ENCODE data around the gene MPIG6B. TPM values are rescaled to one million over a fixed set of nuclear protein-coding genes. Genes with fewer than 3 reads are reported as not detected.
A peak's percentile ranks its signal among the peaks of the same experiment; 100 is the strongest.

MPIG6B gene
- total and polyA plus RNA-seq, 4 donors, result 0.84 to 0.96 TPM; not detected in 2

GRCh38 chr6:31723980-31724691, 963 bp downstream of the MPIG6B start:
- Histone ChIP-seq H3K36me3 (ENCODE audit: control insufficient read depth in 1 of 2, insufficient read depth in 2 of 2, low read length in 1 of 2) (peaks cover 0 to 2% of the 10 kb centered on the region in 2 donors), H3K9me3 (ENCODE audit: control insufficient read depth, low read length) (no peaks in the 10 kb centered on the region), H3K4me1 (ENCODE audit: control insufficient read depth in 1 of 2, insufficient read depth in 2 of 2, low read length in 2 of 2) (no peaks in the 10 kb centered on the region), H3K27me3 (ENCODE audit: control insufficient read depth in 1 of 2, insufficient read depth in 2 of 2, low read length in 1 of 2) (no peaks in the 10 kb centered on the region), H3K4me3 (ENCODE audit: low read length in 2 of 2) (no peak overlapping the region), H3K27ac (ENCODE audit: low read depth in 1 of 2, low read length in 2 of 2) (no peak overlapping the region)
- DNase-seq (no peak), ATAC-seq (ENCODE audit: low FRiP score) (no peak)
- intact Hi-C loops (cut with DNase I), result no loop called here
- 88 to 89% methylated on average over 25 of the region's 25 CpGs for WGBS, 2 donors

- DNase-seq (no peak), ATAC-seq (ENCODE audit: low FRiP score) (no peak)
- H3K4me3 ChIP-seq (ENCODE audit: low read length in 2 of 2), result no peak overlapping the region
- WGBS, 2 donors, result 91% methylated on average over 12 of the region's 12 CpGs
- no peaks in the 10 kb centered on the region for H3K4me1 ChIP-seq (ENCODE audit: control insufficient read depth in 1 of 2, insufficient read depth in 2 of 2, low read length in 2 of 2)
- intact Hi-C loops (cut with DNase I), result loop anchor here in 1 of 2 donors (5.0 kb wide), 1 partner anchor 227 kb away; no protein-coding TSS in a partner anchor
- H3K27me3 ChIP-seq (ENCODE audit: control insufficient read depth in 1 of 2, insufficient read depth in 2 of 2, low read length in 1 of 2), result no peaks in the 10 kb centered on the region
- peaks cover 0 to 2% of the 10 kb centered on the region in 2 donors for H3K36me3 ChIP-seq (ENCODE audit: control insufficient read depth in 1 of 2, insufficient read depth in 2 of 2, low read length in 1 of 2)
- H3K9me3 ChIP-seq (ENCODE audit: control insufficient read depth, low read length), result no peaks in the 10 kb centered on the region
- H3K27ac ChIP-seq (ENCODE audit: low read depth in 1 of 2, low read length in 2 of 2), result no peak overlapping the region
Measured at GRCh38 chr6:31725502-31726350, 2.6 kb downstream of the MPIG6B start.

- Histone ChIP-seq H3K4me3 (ENCODE audit: low read length in 2 of 2) (no peak overlapping the region), H3K9me3 (ENCODE audit: control insufficient read depth, low read length) (no peaks in the 10 kb centered on the region), H3K27me3 (ENCODE audit: control insufficient read depth in 1 of 2, insufficient read depth in 2 of 2, low read length in 1 of 2) (no peaks in the 10 kb centered on the region), H3K36me3 (ENCODE audit: control insufficient read depth in 1 of 2, insufficient read depth in 2 of 2, low read length in 1 of 2) (peaks cover 0 to 2% of the 10 kb centered on the region in 2 donors), H3K4me1 (ENCODE audit: control insufficient read depth in 1 of 2, insufficient read depth in 2 of 2, low read length in 2 of 2) (no peaks in the 10 kb centered on the region), H3K27ac (ENCODE audit: low read depth in 1 of 2, low read length in 2 of 2) (no peak overlapping the region)
- ATAC-seq (ENCODE audit: low FRiP score) (no peak), DNase-seq (peak in 1 of 2 donors; percentile 75)
- 73 to 77% methylated on average over 7 of the region's 7 CpGs for WGBS, 2 donors
- intact Hi-C loops (cut with DNase I), result loop anchor here in 1 of 2 donors (5.0 kb wide), 1 partner anchor 225 kb away; no protein-coding TSS in a partner anchor
Measured at GRCh38 chr6:31727034-31727716, 4.0 kb downstream of the MPIG6B start.

GRCh38 chr6:31727717-31728671, 4.8 kb downstream of the MPIG6B start:
- 48 to 51% methylated on average over 40 to 41 of the region's 41 CpGs for WGBS, 2 donors
- H3K36me3 ChIP-seq (ENCODE audit: control insufficient read depth in 1 of 2, insufficient read depth in 2 of 2, low read length in 1 of 2), result peaks cover 0 to 2% of the 10 kb centered on the region in 2 donors
- intact Hi-C loops (cut with DNase I), result loop anchor here in 1 of 2 donors (2.0 to 5.0 kb wide), 2 partner anchors 47 to 224 kb away; partner anchors contain the start of gene LY6G5C
- peak overlapping the region; percentile 83 to 92 for H3K4me3 ChIP-seq (ENCODE audit: low read length in 2 of 2)
- H3K4me1 ChIP-seq (ENCODE audit: control insufficient read depth in 1 of 2, insufficient read depth in 2 of 2, low read length in 2 of 2), result no peaks in the 10 kb centered on the region
- no peaks in the 10 kb centered on the region for H3K9me3 ChIP-seq (ENCODE audit: control insufficient read depth, low read length)
- H3K27me3 ChIP-seq (ENCODE audit: control insufficient read depth in 1 of 2, insufficient read depth in 2 of 2, low read length in 1 of 2), result no peaks in the 10 kb centered on the region
- H3K27ac ChIP-seq (ENCODE audit: low read depth in 1 of 2, low read length in 2 of 2), result peak overlapping the region in 1 of 2 donors; percentile 94
- ATAC-seq (ENCODE audit: low FRiP score), result no peak
- DNase-seq, result peak; percentile 59 to 80

- Histone ChIP-seq H3K4me1 (ENCODE audit: control insufficient read depth in 1 of 2, insufficient read depth in 2 of 2, low read length in 2 of 2) (no peaks in the 10 kb centered on the region), H3K27ac (ENCODE audit: low read depth in 1 of 2, low read length in 2 of 2) (peak within 1 kb of the TSS; percentile 88 to 94), H3K9me3 (ENCODE audit: control insufficient read depth, low read length) (no peaks in the 10 kb centered on the region), H3K4me3 (ENCODE audit: low read length in 2 of 2) (peak within 1 kb of the TSS; percentile 83 to 92), H3K27me3 (ENCODE audit: control insufficient read depth in 1 of 2, insufficient read depth in 2 of 2, low read length in 1 of 2) (no peaks in the 10 kb centered on the region), H3K36me3 (ENCODE audit: control insufficient read depth in 1 of 2, insufficient read depth in 2 of 2, low read length in 1 of 2) (peaks cover 2% of the 10 kb centered on the region in 2 donors)
- WGBS, 2 donors, result 3 to 4% methylated on average over 36 of the region's 36 CpGs
- DNase-seq (peak; percentile 63 to 79), ATAC-seq (ENCODE audit: low FRiP score) (peak; percentile 47)
- intact Hi-C loops (cut with DNase I), result loop anchor here in 1 of 2 donors (1.0 to 5.0 kb wide), 3 partner anchors 48 to 223 kb away; partner anchors contain the start of genes HSPA1B and LY6G5C
Measured at GRCh38 chr6:31728767-31729514, 5.8 kb downstream of the MPIG6B start, which contains the start of gene DDAH2. Gene DDAH2, minus strand, starts transcription at chr6:31729299. Its CDS starts 138 bp downstream, at chr6:31729161.

GRCh38 chr6:31729515-31729978, 6.4 kb downstream of the MPIG6B start:
- no peaks in the 10 kb centered on the region for H3K4me1 ChIP-seq (ENCODE audit: control insufficient read depth in 1 of 2, insufficient read depth in 2 of 2, low read length in 2 of 2)
- intact Hi-C loops (cut with DNase I), result loop anchor here in 1 of 2 donors (1.0 to 5.0 kb wide), 3 partner anchors 49 to 223 kb away; partner anchors contain the start of genes HSPA1B and LY6G5C

More at GRCh38 chr6:31729515-31729978, 6.4 kb downstream of the MPIG6B start:
- peak overlapping the region; percentile 88 to 94 for H3K27ac ChIP-seq (ENCODE audit: low read depth in 1 of 2, low read length in 2 of 2)
- peak overlapping the region; percentile 83 to 92 for H3K4me3 ChIP-seq (ENCODE audit: low read length in 2 of 2)
- H3K9me3 ChIP-seq (ENCODE audit: control insufficient read depth, low read length), result no peaks in the 10 kb centered on the region
- H3K36me3 ChIP-seq (ENCODE audit: control insufficient read depth in 1 of 2, insufficient read depth in 2 of 2, low read length in 1 of 2), result peaks cover 2 to 3% of the 10 kb centered on the region in 2 donors
- peak; percentile 96 to 97 for DNase-seq
- WGBS, 2 donors, result 0 to 1% methylated on average over 29 of the region's 29 CpGs
- peak; percentile 93 for ATAC-seq (ENCODE audit: low FRiP score)
- no peaks in the 10 kb centered on the region for H3K27me3 ChIP-seq (ENCODE audit: control insufficient read depth in 1 of 2, insufficient read depth in 2 of 2, low read length in 1 of 2)
